Karpas-422 (cell line): ENCODE measurements around the gene MILR1. TPM values are rescaled to one million over a fixed set of nuclear protein-coding genes. Genes with fewer than 3 reads are reported as not detected.
A peak's percentile ranks its signal among the peaks of the same experiment; 100 is the strongest.

Experiments
- DNase-seq: peaks from one replicate; pipeline ENCODE4 v3.0.0-alpha.2; 2015
- H2AFZ ChIP-seq: fragments of 200-600 bp; sonication (generic); 2 replicates; pipeline ENCODE4 v1.6.1; 2014; ENCODE audit warnings: antibody characterized with exemption, low read length, mixed read lengths
- H3K27ac ChIP-seq: fragments of 200-600 bp; sonication (generic); 2 replicates; pipeline ENCODE4 v1.5.1; 2014; ENCODE audit warnings: mild to moderate bottlenecking, low read length, moderate library complexity
- H3K27me3 ChIP-seq: fragments of 200-600 bp; sonication (generic); 2 replicates; pipeline ENCODE4 v1.6.1; 2014; ENCODE audit warnings: low read length, mixed read lengths
- H3K36me3 ChIP-seq: fragments of 200-600 bp; sonication (generic); 2 replicates; pipeline ENCODE4 v1.6.1; 2014; ENCODE audit warnings: low read length, mixed read lengths; ENCODE audit not compliant: insufficient read depth
- H3K4me1 ChIP-seq: fragments of 200-600 bp; sonication (generic); 2 replicates; pipeline ENCODE4 v1.6.1; 2014; ENCODE audit warnings: mild to moderate bottlenecking, low read length, mixed read lengths
- H3K4me2 ChIP-seq: fragments of 200-600 bp; sonication (generic); 2 replicates; pipeline ENCODE4 v1.6.1; 2014; ENCODE audit warnings: low read length, low read depth, mild to moderate bottlenecking; ENCODE audit not compliant: poor library complexity, severe bottlenecking
- H3K4me3 ChIP-seq: fragments of 200-600 bp; sonication (generic); 2 replicates; pipeline ENCODE4 v1.5.1; 2014; ENCODE audit warnings: mild to moderate bottlenecking, antibody characterized with exemption, low read length, mixed read lengths
- H3K79me2 ChIP-seq: fragments of 200-600 bp; sonication (generic); 2 replicates; pipeline ENCODE4 v1.6.1; 2014; ENCODE audit warnings: mild to moderate bottlenecking, low read length, mixed read lengths
- H3K9ac ChIP-seq: fragments of 200-600 bp; sonication (generic); 2 replicates; pipeline ENCODE4 v1.6.0; 2014; ENCODE audit warnings: low read length
- H3K9me2 ChIP-seq: fragments of 200-600 bp; sonication (generic), shearing (Covaris generic); replicated peaks from 2 replicates; pipeline ENCODE4 v1.6.0; 2014; ENCODE audit warnings: mild to moderate bottlenecking, low read length, moderate library complexity; ENCODE audit not compliant: insufficient read depth
- H3K9me3 ChIP-seq: fragments of 300-700, 200-600 bp; sonication (generic); 2 replicates; pipeline ENCODE4 v1.6.1; 2014; ENCODE audit warnings: low read length, mixed read lengths
- H4K20me1 ChIP-seq: fragments of 200-600 bp; sonication (generic); 2 replicates; pipeline ENCODE4 v1.6.1; 2014; ENCODE audit warnings: mild to moderate bottlenecking, antibody characterized with exemption, low read length, low read depth; ENCODE audit not compliant: insufficient read depth
- total RNA-seq: library from RNA; depleted of rRNA; stranded (reverse); fragments of >200 nt; shearing (Covaris generic); gene quantifications from 2 replicates; pipeline ENCODE4 v1.2.3, GENCODE V29; 2014; ENCODE audit warnings: low replicate concordance; rRNA removed

MILR1 gene
- total RNA-seq, result 104 and 156 TPM in 2 replicates

GRCh38 chr17:64448665-64449512 lies at the start of gene MILR1:
Gene MILR1, plus strand, starts transcription at chr17:64449115. Its CDS starts 54 bp downstream, at chr17:64449169.
- DNase-seq, result peak; percentile 97

GRCh38 chr17:64399767-64400156 lies 49.2 kb upstream of the MILR1 start:
- Histone ChIP-seq H3K79me2 (no peaks in the 10 kb centered on the region), H3K4me2 (no peak overlapping the region), H3K36me3 (no peaks in the 10 kb centered on the region), H3K4me3 (no peak overlapping the region), H2AFZ (no peak overlapping the region), H3K9me2 (no peaks in the 10 kb centered on the region), H3K27me3 (no peaks in the 10 kb centered on the region), H4K20me1 (no peaks in the 10 kb centered on the region), H3K9ac (no peak overlapping the region), H3K4me1 (no peaks in the 10 kb centered on the region), H3K27ac (no peak overlapping the region), H3K9me3 (no peaks in the 10 kb centered on the region)
- DNase-seq, result no peak

More at GRCh38 chr17:64448665-64449512, at the start of gene MILR1:
- H3K36me3 ChIP-seq, result peaks cover 20% of the 10 kb centered on the region
- H2AFZ ChIP-seq, result peak within 1 kb of the TSS; percentile 85; the same call in 1 of the 2 replicates
- no peaks in the 10 kb centered on the region for H3K27me3 ChIP-seq
- peaks cover 20% of the 10 kb centered on the region for H3K79me2 ChIP-seq
- no peaks in the 10 kb centered on the region for H3K9me3 ChIP-seq
- H3K9me2 ChIP-seq, result no peaks in the 10 kb centered on the region
- H3K9ac ChIP-seq, result peak within 1 kb of the TSS; percentile 74
- no peaks in the 10 kb centered on the region for H4K20me1 ChIP-seq
- H3K4me2 ChIP-seq, result peak within 1 kb of the TSS; percentile 80
- peak within 1 kb of the TSS; percentile 85 for H3K27ac ChIP-seq
- H3K4me3 ChIP-seq, result peak within 1 kb of the TSS; percentile 70
- H3K4me1 ChIP-seq, result peaks cover 21% of the 10 kb centered on the region

GRCh38 chr17:64400642-64401041 lies 48.3 kb upstream of the MILR1 start:
- Histone ChIP-seq H2AFZ (no peak overlapping the region), H3K4me2 (no peak overlapping the region), H3K4me1 (no peaks in the 10 kb centered on the region), H3K79me2 (no peaks in the 10 kb centered on the region), H3K36me3 (no peaks in the 10 kb centered on the region), H3K9me2 (no peaks in the 10 kb centered on the region), H3K27me3 (no peaks in the 10 kb centered on the region), H3K4me3 (no peak overlapping the region), H3K27ac (no peak overlapping the region), H4K20me1 (no peaks in the 10 kb centered on the region), H3K9me3 (no peaks in the 10 kb centered on the region), H3K9ac (no peak overlapping the region)
- no peak for DNase-seq

- Histone ChIP-seq H3K4me1 (peaks cover under 1% of the 10 kb centered on the region; the same call in 1 of the 2 replicates), H3K9me3 (no peaks in the 10 kb centered on the region), H2AFZ (no peak overlapping the region), H3K9ac (no peak overlapping the region), H3K4me2 (no peak overlapping the region), H3K79me2 (no peaks in the 10 kb centered on the region), H3K9me2 (no peaks in the 10 kb centered on the region), H3K4me3 (no peak overlapping the region), H3K27ac (no peak overlapping the region), H4K20me1 (no peaks in the 10 kb centered on the region), H3K36me3 (no peaks in the 10 kb centered on the region), H3K27me3 (no peaks in the 10 kb centered on the region)
- no peak for DNase-seq
These were observed 47.6 kb upstream of the MILR1 start for GRCh38 chr17:64401244-64401860.

- no peaks in the 10 kb centered on the region for H3K79me2 ChIP-seq
- no peaks in the 10 kb centered on the region for H3K9me2 ChIP-seq
- no peak for DNase-seq
- H3K9ac ChIP-seq, result no peak overlapping the region
- H3K9me3 ChIP-seq, result no peaks in the 10 kb centered on the region
- no peak overlapping the region for H3K27ac ChIP-seq
- peaks cover 6% of the 10 kb centered on the region for H3K4me1 ChIP-seq
- no peaks in the 10 kb centered on the region for H3K36me3 ChIP-seq
- H3K4me3 ChIP-seq, result no peak overlapping the region
- no peak overlapping the region for H2AFZ ChIP-seq
- no peaks in the 10 kb centered on the region for H3K27me3 ChIP-seq
- H3K4me2 ChIP-seq, result no peak overlapping the region
- H4K20me1 ChIP-seq, result no peaks in the 10 kb centered on the region
These were observed 47.0 kb upstream of the MILR1 start for GRCh38 chr17:64401941-64402340.

- no peaks in the 10 kb centered on the region for H3K79me2 ChIP-seq
- no peak overlapping the region for H3K4me3 ChIP-seq
- no peak overlapping the region for H2AFZ ChIP-seq
- no peak overlapping the region for H3K9ac ChIP-seq
- peaks cover 6% of the 10 kb centered on the region for H3K4me1 ChIP-seq
- H3K9me2 ChIP-seq, result no peaks in the 10 kb centered on the region
- no peaks in the 10 kb centered on the region for H4K20me1 ChIP-seq
- DNase-seq, result no peak
- H3K9me3 ChIP-seq, result no peaks in the 10 kb centered on the region
- no peaks in the 10 kb centered on the region for H3K27me3 ChIP-seq
- no peaks in the 10 kb centered on the region for H3K36me3 ChIP-seq
- no peak overlapping the region for H3K27ac ChIP-seq
- no peak overlapping the region for H3K4me2 ChIP-seq
These were observed 46.4 kb upstream of the MILR1 start for GRCh38 chr17:64402469-64402868.

- peaks cover 6% of the 10 kb centered on the region for H3K4me1 ChIP-seq
- H3K4me2 ChIP-seq, result no peak overlapping the region
- H3K9ac ChIP-seq, result no peak overlapping the region
- H3K36me3 ChIP-seq, result no peaks in the 10 kb centered on the region
- DNase-seq, result no peak
- no peaks in the 10 kb centered on the region for H3K9me2 ChIP-seq
- no peak overlapping the region for H3K4me3 ChIP-seq
- no peak overlapping the region for H2AFZ ChIP-seq
- H3K27me3 ChIP-seq, result no peaks in the 10 kb centered on the region
- no peak overlapping the region for H3K27ac ChIP-seq
- H3K9me3 ChIP-seq, result no peaks in the 10 kb centered on the region
- H4K20me1 ChIP-seq, result no peaks in the 10 kb centered on the region
- no peaks in the 10 kb centered on the region for H3K79me2 ChIP-seq
These were observed 44.9 kb upstream of the MILR1 start for GRCh38 chr17:64403881-64404460.
